K562 (cell line): ENCODE data around the gene KCNK1. TPM values are rescaled to one million over a fixed set of nuclear protein-coding genes. Genes with fewer than 3 reads are reported as not detected.
A peak's percentile ranks its signal among the peaks of the same experiment; 100 is the strongest.

Experiments
- ATAC-seq: fragments of 200-7000 bp; cut with Tn5 transposase; 3 replicates; pipeline ENCODE4 v1.9.1; 2020; ENCODE audit warnings: moderate library complexity
- BruUV-seq: library from RNA; stranded (reverse); fragments of 400-500 nt; replicated peaks from 2 replicates; lab custom pipeline; 2021; lab: Mats Ljungman, UMichigan
- CTCF ChIA-PET: fragments of 300-600 bp; formaldehyde crosslinking; extraction: SDS; loops from one replicate; lab custom pipeline; 2021; ENCODE audit warnings: low intra/inter-chr PET ratio; lab: Yijun Ruan, JAX
- POLR2A ChIA-PET: fragments of 300-600, 350-650 bp; sonication (Branson Sonifier 250); formaldehyde crosslinking; extraction: SDS; loops from one replicate; lab custom pipeline; 2021; ENCODE audit warnings: antibody characterized with exemption, inconsistent platforms; lab: Yijun Ruan, JAX
- DNase-seq, 4 experiments: peaks; one replicate each; pipeline versions ENCODE4 v3.0.0 to v3.0.0-alpha.2; 2011 to 2018; ENCODE audit warnings: low spot score in 3 of 4, mixed read lengths in 3 of 4; ENCODE audit errors: extremely low read depth in 1 of 4
- FAIRE-seq: peaks from 2 replicates; lab custom pipeline; 2011; peaks lifted over from hg19 to GRCh38; lab: Jason Lieb, UNC
- H2AFZ ChIP-seq: 2 replicates; pipeline ENCODE4 v1.6.0; 2011; ENCODE audit warnings: low read depth, low read length, control low read depth, inconsistent platforms
- H3K27ac ChIP-seq: fragments of 200-600 bp; 3 replicates; pipeline ENCODE4 v1.8.0; 2011; ENCODE audit warnings: low read depth, mild to moderate bottlenecking, control low read depth, inconsistent platforms, low read length, moderate library complexity, mixed read lengths; ENCODE audit errors: extremely low read depth
- H3K27me3 ChIP-seq, 2 experiments: fragments of 300-600 bp in 1 of 2; 2 replicates in 1 of 2; 3 replicates in 1 of 2; pipeline versions ENCODE4 v1.6.0 to v1.8.0; 2011; ENCODE audit warnings: inconsistent platforms in 2 of 2, low read length in 2 of 2, mild to moderate bottlenecking in 1 of 2, mixed read lengths in 1 of 2, moderate library complexity in 1 of 2; ENCODE audit not compliant: control insufficient read depth in 2 of 2, insufficient read depth in 2 of 2
- H3K36me3 ChIP-seq: fragments of 300-600 bp; 3 replicates; pipeline ENCODE4 v1.8.0; 2011; ENCODE audit warnings: mild to moderate bottlenecking, low read length, inconsistent platforms; ENCODE audit not compliant: control insufficient read depth, insufficient read depth
- H3K4me1 ChIP-seq, 2 experiments: fragments of 200-600 bp in 1 of 2; replicated peaks in 1 of 2; 2 replicates in 1 of 2; 3 replicates in 1 of 2; pipeline versions ENCODE4 v1.5.1 to v1.8.0; 2011; ENCODE audit warnings: inconsistent platforms in 2 of 2, low read length in 2 of 2, mild to moderate bottlenecking in 1 of 2, mixed read lengths in 1 of 2, moderate library complexity in 1 of 2; ENCODE audit not compliant: control insufficient read depth in 2 of 2, insufficient read depth in 2 of 2
- H3K4me2 ChIP-seq: 2 replicates; pipeline ENCODE4 v1.6.1; 2011; ENCODE audit warnings: low read length, control low read depth, inconsistent platforms, mixed read lengths; ENCODE audit not compliant: insufficient read depth
- H3K4me3 ChIP-seq: fragments of 200-600 bp; sonication (generic), shearing (Covaris generic); 2 replicates; pipeline ENCODE4 v1.5.1; 2016; ENCODE audit warnings: control low read depth, inconsistent platforms
- H3K79me2 ChIP-seq: fragments of 200-600 bp; 3 replicates; pipeline ENCODE4 v1.8.0; 2011; ENCODE audit warnings: low read length, inconsistent platforms; ENCODE audit not compliant: control insufficient read depth, insufficient read depth
- H3K9ac ChIP-seq, 2 experiments: 2 replicates each; pipeline versions ENCODE4 v1.6.0 to v1.6.1; 2011; ENCODE audit warnings: low read depth in 2 of 2, low read length in 2 of 2, control low read depth in 1 of 2, inconsistent platforms in 1 of 2, mild to moderate bottlenecking in 1 of 2, mixed read lengths in 1 of 2; ENCODE audit not compliant: insufficient read depth in 1 of 2
- H3K9me1 ChIP-seq: one replicate; pipeline ENCODE4 v1.6.0; 2011; ENCODE audit warnings: inconsistent platforms, mild to moderate bottlenecking, low read length, moderate library complexity; ENCODE audit not compliant: control insufficient read depth, insufficient read depth
- H3K9me3 ChIP-seq: replicated peaks from 2 replicates; pipeline ENCODE4 v1.5.1; 2011; ENCODE audit warnings: low read depth, low read length, inconsistent platforms; ENCODE audit not compliant: control insufficient read depth, insufficient read depth
- H4K20me1 ChIP-seq: replicated peaks from 2 replicates; pipeline ENCODE4 v1.6.1; 2011; ENCODE audit warnings: low read length, inconsistent platforms, mixed read lengths; ENCODE audit not compliant: control insufficient read depth, insufficient read depth
- ARID1B ChIP-seq: fragments of 450-650 bp; IDR thresholded peaks from 2 replicates; pipeline ENCODE4 v1.6.1; 2016; ENCODE audit warnings: antibody characterized with exemption, mild to moderate bottlenecking, inconsistent platforms
- BHLHE40 ChIP-seq: IDR thresholded peaks from 2 replicates; pipeline ENCODE4 v1.6.1; 2011; ENCODE audit warnings: low read length, improper control_type of control experiment
- CBFA2T3 ChIP-seq: fragments of 450-650 bp; IDR thresholded peaks from 2 replicates; pipeline ENCODE4 v1.6.1; 2017
- CEBPB ChIP-seq: fragments of 450-650 bp; IDR thresholded peaks from 2 replicates; pipeline ENCODE4 v1.6.1; 2016; ENCODE audit warnings: missing genetic modification characterization, missing compliant biosample characterization
- FOSL1 ChIP-seq: fragments of 200-800 bp; sonication (Bioruptor generic); conservative IDR thresholded peaks from 2 replicates; pipeline ENCODE4 v1.6.1; 2016; ENCODE audit warnings: missing genetic modification characterization, missing compliant biosample characterization
- JUND ChIP-seq, 2 experiments: IDR thresholded peaks; 2 replicates in 1 of 2; 3 replicates in 1 of 2; pipeline ENCODE4 v1.6.1; 2011; ENCODE audit warnings: borderline replicate concordance in 2 of 2, low read depth in 2 of 2, low read length in 2 of 2, improper control_type of control experiment in 1 of 2, missing biosample characterization in 1 of 2, missing genetic modification characterization in 1 of 2, missing genetic modification reagents in 1 of 2
- KAT2B ChIP-seq: IDR thresholded peaks from one replicate; pipeline ENCODE4 v1.6.1; 2012; ENCODE audit warnings: low read depth, mild to moderate bottlenecking, control low read depth, inconsistent platforms, low read length, moderate library complexity
- L3MBTL2 ChIP-seq: fragments of 450-650 bp; IDR thresholded peaks from 2 replicates; pipeline ENCODE4 v1.6.1; 2016; ENCODE audit warnings: mild to moderate bottlenecking, moderate library complexity
- PREB ChIP-seq: sonication (generic); formaldehyde crosslinking; IDR thresholded peaks from 2 replicates; pipeline ENCODE4 v1.8.1; 2023; ENCODE audit warnings: mild to moderate bottlenecking, missing genetic modification reagents
- SMAD4 ChIP-seq: fragments of 250-450 bp; sonication (Bioruptor Pico); conservative IDR thresholded peaks from 2 replicates; pipeline ENCODE4 v1.8.0; 2021; ENCODE audit warnings: inconsistent platforms, mild to moderate bottlenecking, moderate library complexity
- SMARCA4 ChIP-seq: fragments of 450-650 bp; IDR thresholded peaks from 2 replicates; pipeline ENCODE4 v1.6.1; 2016
- SMARCB1 ChIP-seq: IDR thresholded peaks from 2 replicates; pipeline ENCODE4 v1.6.1; 2011; ENCODE audit warnings: improper control_type of control experiment, low read depth; ENCODE audit not compliant: insufficient read length
- ZFP36 ChIP-seq: fragments of 150-350 bp; IDR thresholded peaks from 2 replicates; pipeline ENCODE4 v1.6.1; 2018; ENCODE audit warnings: low read length, low read depth; ENCODE audit not compliant: partially characterized antibody
- ZKSCAN3 ChIP-seq: fragments of 250-450 bp; sonication (Bioruptor Pico); IDR thresholded peaks from 2 replicates; pipeline ENCODE4 v1.4.0; 2020
- ZNF717 ChIP-seq: fragments of 250-450 bp; sonication (Bioruptor Pico); IDR thresholded peaks from 2 replicates; pipeline ENCODE4 v1.5.0; 2021
- ZNF785 ChIP-seq: fragments of 250-450 bp; sonication (Bioruptor Pico); IDR thresholded peaks from 2 replicates; pipeline ENCODE4 v1.4.0; 2020; ENCODE audit warnings: mild to moderate bottlenecking
- WGBS: fragments of 100-300 bp; shearing (Covaris generic); methylation state at CpG from one replicate; pipeline ENCODE4 v1.1.6; 2016; ENCODE audit warnings: low coverage, mixed read lengths; ENCODE audit not compliant: insufficient coverage; ENCODE audit errors: missing lambda C conversion rate; 5-methylcytosine and 5-hydroxymethylcytosine counted together
- in situ Hi-C: fragments of 300-500 bp; cut with MboI; formaldehyde crosslinking; loops from 4 replicates; pipeline ENCODE4 v1.15.0; 2018; ENCODE audit warnings: inconsistent platforms, mixed read lengths
- intact Hi-C: fragments of 100-400 bp; cut with micrococcal nuclease; formaldehyde crosslinking; loops from 2 replicates; pipeline ENCODE4 v1.14.2; 2022
- polyA plus RNA-seq, 8 experiments: library from polyadenylated mRNA; depleted of rRNA in 4 of 8; stranded (reverse) in 5 of 8; unstranded in 3 of 8; fragments of >200 nt; fragmentation: Nextera tagmentation in 2 of 8; fragmentation: Illumina TruSeq in 1 of 8; extraction: Ambion mirVana in 2 of 8; extraction: Trizol in 1 of 8; gene quantifications; 2 replicates each; pipeline versions ENCODE4 v1.2.1 to v1.2.3, GENCODE V29; 2011 to 2014; ENCODE audit warnings: inconsistent platforms in 1 of 8, missing spikeins in 1 of 8
- total RNA-seq, 7 experiments: library from RNA; depleted of rRNA in 6 of 7; stranded (reverse); fragments of >200 nt in 6 of 7; fragmentation: Illumina TruSeq in 2 of 7; extraction: Trizol in 2 of 7; gene quantifications; 2 replicates each; pipeline versions ENCODE4 v1.2.1 to v1.2.3, GENCODE V29; 2011 to 2021; ENCODE audit warnings: low replicate concordance in 1 of 7

Gene KCNK1
- total and polyA plus RNA-seq, 9 of the 15 experiments (the other 6 are each of a cell fraction or from before 2014, with no cell fraction given): 3.1 to 22.7 (median 6.0) TPM

- TF ChIP-seq FOSL1 (tag) (peak; percentile 74), PREB (CRISPR knock-in tag) (no peak), CEBPB (peak; percentile 50), ZNF785 (CRISPR knock-in tag) (no peak), ZNF717 (no peak), ZKSCAN3 (CRISPR knock-in tag) (no peak), SMARCB1 (peak; percentile 66)
Observed at GRCh38 chr1:233654658-233655280, 40.9 kb downstream of the KCNK1 start (continued).

- H3K4me3 ChIP-seq: no peak overlapping the region
- peak; percentile 43 for TF ChIP-seq CBFA2T3
- TF ChIP-seq ARID1B: peak; percentile 17; the same call in 1 of the 2 replicates
- TF ChIP-seq L3MBTL2: peak; percentile 81
- TF ChIP-seq SMAD4: 0 out of 2 replicates have a peak, but pooled peaks have one; percentile 10
- TF ChIP-seq SMARCA4: peak; percentile 45; the same call in 1 of the 2 replicates
- 0 out of 2 replicates have a peak, but pooled peaks have one; percentile 19 for TF ChIP-seq JUND (IDR thresholded peaks at IDR 0.05; ENCODE audit: borderline replicate concordance, low read depth, low read length)
- TF ChIP-seq JUND (tag; IDR thresholded peaks at IDR 0.05; ENCODE audit: borderline replicate concordance, low read depth, low read length): no peak
- TF ChIP-seq KAT2B: no peak
- TF ChIP-seq ZFP36: no peak
- TF ChIP-seq BHLHE40: peak; percentile 42; the same call in 1 of the 2 replicates
Observed at GRCh38 chr1:233655301-233655740, 41.4 kb downstream of the KCNK1 start.

More at GRCh38 chr1:233655301-233655740, 41.4 kb downstream of the KCNK1 start:
- Histone ChIP-seq H3K36me3 (peaks cover 2% of the 10 kb centered on the region; the same call in 2 of the 3 replicates), H3K4me1 (peaks cover 24 to 50% of the 10 kb centered on the region in 2 experiments), H3K9ac (0 out of 4 replicates have a peak overlapping the region, but pooled peaks of 1 of the 2 experiments have one; percentile 14), H3K79me2 (peaks cover 28% of the 10 kb centered on the region), H3K27me3 (no peaks in the 10 kb centered on the region), H2AFZ (peak overlapping the region; percentile 51), H4K20me1 (no peaks in the 10 kb centered on the region), H3K9me3 (no peaks in the 10 kb centered on the region), H3K9me1 (no peaks in the 10 kb centered on the region), H3K4me2 (peak overlapping the region; percentile 20; the same call in 1 of the 2 replicates), H3K27ac (peak overlapping the region; percentile 42)
- intact Hi-C loops: loop anchor here (1.0 kb wide), 1 partner anchor 19 kb away; no protein-coding TSS in a partner anchor
- ATAC-seq (peak; percentile 65), FAIRE-seq (peak; percentile 19), DNase-seq (peak in 1 of 4 experiments; percentile 51)
- no TSS peak for BruUV-seq
- POLR2A ChIA-PET: interaction anchor here (1.4 to 2.7 kb wide), 2 partner anchors 19 to 30 kb away, joined by 3 to 9 read pairs; no protein-coding TSS in a partner anchor
- 24% methylated on average over 4 of the region's 4 CpGs for WGBS
- in situ Hi-C loops: no loop called here
- CTCF ChIA-PET: no interaction called here
